Peyer's patch (tissue), 4 donors: ENCODE results near the gene HIBCH. TPM values are rescaled to one million over a fixed set of nuclear protein-coding genes. Genes with fewer than 3 reads are reported as not detected.

Experiments
- DNase-seq, 3 donors: peaks; one replicate each; pipeline ENCODE4 v3.0.0-alpha.2; 2017 to 2019
- H3K27ac ChIP-seq, 4 donors: fragments of 200-600 bp; sonication (generic); one replicate each; pipeline ENCODE4 v1.5.1; 2016 to 2019
- H3K27me3 ChIP-seq, 2 donors: fragments of 200-600 bp; sonication (generic); one replicate each; pipeline ENCODE4 v1.5.1; 2019
- H3K36me3 ChIP-seq, 3 donors: fragments of 200-600 bp; sonication (generic); one replicate each; pipeline ENCODE4 v1.5.1; 2016 to 2019
- H3K4me1 ChIP-seq, 4 donors: fragments of 200-600 bp; sonication (generic); one replicate each; pipeline ENCODE4 v1.5.1; 2016 to 2019
- H3K4me3 ChIP-seq, 4 donors: fragments of 200-600 bp; sonication (generic); 1 replicate in 3 of 4; 2 replicates in 1 of 4; pipeline ENCODE4 v1.5.1; 2016 to 2019; ENCODE audit warnings: mild to moderate bottlenecking in 1 of 4
- H3K9me3 ChIP-seq, 4 donors: fragments of 200-600 bp; sonication (generic); one replicate each; pipeline ENCODE4 v1.5.1; 2016 to 2019; ENCODE audit warnings: mild to moderate bottlenecking in 1 of 4
- POLR2A ChIP-seq, 2 donors: fragments of 450-650 bp; IDR thresholded peaks; one replicate each; pipeline ENCODE4 v1.5.1; 2017; ENCODE audit warnings: antibody characterized with exemption in 2 of 2, mild to moderate bottlenecking in 2 of 2, moderate library complexity in 2 of 2
- total RNA-seq, 4 donors: library from RNA; depleted of rRNA; stranded (reverse); fragments of >200 nt; gene quantifications; one replicate each; pipeline ENCODE4 v1.1.0, GENCODE V29; 2016
- TF ChIP-seq, protein P1 (sequence below), 6 experiments: fragments of 450-650 bp in 4 of 6; fragments of 200-600 bp in 2 of 6; sonication (generic) in 1 of 6; IDR thresholded peaks; one replicate each; pipeline ENCODE4 v1.5.1; 2017 to 2019; ENCODE audit warnings: antibody characterized with exemption in 6 of 6, mild to moderate bottlenecking in 3 of 6, moderate library complexity in 1 of 6

HIBCH gene
- total RNA-seq, 4 donors from 2014 or later = 20.0 to 38.8 (median 27.4) TPM

DNA sequence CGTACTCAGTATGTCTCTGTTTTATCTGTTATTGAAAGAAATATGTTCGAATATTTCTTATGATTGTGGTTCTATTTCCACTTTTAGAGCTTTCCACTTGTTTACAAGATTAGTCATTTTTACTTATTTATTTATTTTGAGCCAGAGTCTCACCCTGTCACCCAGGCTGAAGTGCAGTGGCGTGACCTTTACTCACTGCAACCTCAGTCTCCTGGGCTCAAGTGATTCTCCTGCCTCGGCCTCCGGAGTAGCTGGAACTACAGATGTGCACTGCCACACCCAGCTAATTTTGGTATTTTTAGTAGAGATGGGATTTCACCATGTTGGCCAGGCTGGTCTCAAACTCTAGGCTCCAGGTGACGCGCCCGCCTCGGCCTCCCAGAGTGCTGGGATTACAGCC, 53.3 kb downstream of the HIBCH start:
- Histone ChIP-seq H3K4me3 (no peak overlapping the region), H3K36me3 (no peaks in the 10 kb centered on the region), H3K9me3 (no peaks in the 10 kb centered on the region), H3K4me1 (no peaks in the 10 kb centered on the region), H3K27ac (no peak overlapping the region), H3K27me3 (no peaks in the 10 kb centered on the region)
- TF ChIP-seq, protein P1, sequence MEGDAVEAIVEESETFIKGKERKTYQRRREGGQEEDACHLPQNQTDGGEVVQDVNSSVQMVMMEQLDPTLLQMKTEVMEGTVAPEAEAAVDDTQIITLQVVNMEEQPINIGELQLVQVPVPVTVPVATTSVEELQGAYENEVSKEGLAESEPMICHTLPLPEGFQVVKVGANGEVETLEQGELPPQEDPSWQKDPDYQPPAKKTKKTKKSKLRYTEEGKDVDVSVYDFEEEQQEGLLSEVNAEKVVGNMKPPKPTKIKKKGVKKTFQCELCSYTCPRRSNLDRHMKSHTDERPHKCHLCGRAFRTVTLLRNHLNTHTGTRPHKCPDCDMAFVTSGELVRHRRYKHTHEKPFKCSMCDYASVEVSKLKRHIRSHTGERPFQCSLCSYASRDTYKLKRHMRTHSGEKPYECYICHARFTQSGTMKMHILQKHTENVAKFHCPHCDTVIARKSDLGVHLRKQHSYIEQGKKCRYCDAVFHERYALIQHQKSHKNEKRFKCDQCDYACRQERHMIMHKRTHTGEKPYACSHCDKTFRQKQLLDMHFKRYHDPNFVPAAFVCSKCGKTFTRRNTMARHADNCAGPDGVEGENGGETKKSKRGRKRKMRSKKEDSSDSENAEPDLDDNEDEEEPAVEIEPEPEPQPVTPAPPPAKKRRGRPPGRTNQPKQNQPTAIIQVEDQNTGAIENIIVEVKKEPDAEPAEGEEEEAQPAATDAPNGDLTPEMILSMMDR (IDR thresholded peaks at IDR 0.05) = no peak
- TF ChIP-seq POLR2A (IDR thresholded peaks at IDR 0.05) = no peak
- DNase-seq = no peak

DNA sequence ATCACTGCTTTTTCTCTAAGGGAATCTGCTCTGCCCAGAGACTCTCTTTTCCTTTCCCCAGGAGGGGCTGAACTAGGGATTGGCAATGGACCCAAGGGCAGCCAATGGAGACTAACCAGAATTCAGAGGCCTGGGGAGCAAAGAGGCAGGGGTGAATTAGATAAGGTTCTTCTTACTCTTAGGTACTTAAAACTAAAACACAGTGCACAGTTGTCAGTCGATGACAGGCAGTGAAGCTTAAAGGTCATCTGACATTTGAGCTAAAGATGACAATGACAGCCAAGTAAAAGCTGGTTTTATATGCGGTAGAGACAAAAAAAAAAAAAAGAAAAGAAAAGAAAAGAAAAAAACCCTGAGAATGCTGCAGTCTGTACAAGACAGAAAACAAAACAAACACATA, 57.8 kb downstream of the HIBCH start:
- no peak overlapping the region for H3K27ac ChIP-seq
- DNase-seq = no peak
- TF ChIP-seq POLR2A (IDR thresholded peaks at IDR 0.05) = no peak
- TF ChIP-seq, protein P1 (IDR thresholded peaks at IDR 0.05) = no peak
- no peaks in the 10 kb centered on the region for H3K9me3 ChIP-seq
- H3K4me1 ChIP-seq = no peaks in the 10 kb centered on the region
- no peak overlapping the region for H3K4me3 ChIP-seq
- H3K36me3 ChIP-seq = peaks cover 0 to 22% (median 0%) of the 10 kb centered on the region in 3 donors
- no peaks in the 10 kb centered on the region for H3K27me3 ChIP-seq

DNA sequence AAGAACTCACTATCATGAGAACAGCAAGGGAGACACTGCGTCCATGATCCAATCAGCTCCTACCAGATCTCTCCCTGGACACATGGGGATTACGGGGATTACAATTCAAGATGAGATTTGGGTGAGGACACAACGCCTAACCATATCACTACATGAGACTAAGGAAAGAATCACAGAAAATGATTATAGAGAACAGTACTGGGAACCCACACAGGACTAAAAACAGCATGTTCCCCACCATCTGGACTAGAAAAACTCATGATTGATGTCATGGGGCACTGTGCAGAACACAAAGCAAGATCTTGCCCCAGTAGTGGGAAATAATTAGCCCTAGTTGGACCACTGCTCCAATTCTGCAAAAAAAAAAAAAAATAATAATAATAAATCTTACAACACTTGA, 63.5 kb downstream of the HIBCH start:
- no peaks in the 10 kb centered on the region for H3K9me3 ChIP-seq
- no peak for DNase-seq
- no peaks in the 10 kb centered on the region for H3K27me3 ChIP-seq
- H3K4me3 ChIP-seq = no peak overlapping the region
- no peak overlapping the region for H3K27ac ChIP-seq
- H3K36me3 ChIP-seq = peaks cover 0 to 28% (median 0%) of the 10 kb centered on the region in 3 donors
- no peaks in the 10 kb centered on the region for H3K4me1 ChIP-seq
- TF ChIP-seq, protein P1 (IDR thresholded peaks at IDR 0.05) = no peak
- TF ChIP-seq POLR2A (IDR thresholded peaks at IDR 0.05) = no peak

DNA sequence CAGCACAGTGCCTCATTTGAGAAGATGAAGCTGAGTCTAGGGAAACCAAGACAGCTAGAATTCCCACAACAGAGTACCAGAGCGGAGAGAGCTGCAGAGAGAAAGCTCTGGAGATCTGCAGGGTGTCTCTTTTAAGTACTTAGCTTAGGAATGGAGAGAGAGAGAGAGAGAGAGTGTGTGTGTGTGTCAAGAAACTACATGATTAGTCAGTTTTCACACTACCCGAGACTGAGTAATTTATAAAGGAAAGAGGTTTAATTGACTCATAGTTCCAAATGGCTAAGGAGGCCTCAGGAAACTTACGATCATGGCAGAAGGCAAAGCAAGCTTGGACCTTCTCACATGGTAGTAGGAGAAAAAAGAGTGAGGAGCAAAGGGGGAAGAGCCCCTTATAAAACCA, 64.0 kb downstream of the HIBCH start:
- DNase-seq = no peak
- Histone ChIP-seq H3K27ac (no peak overlapping the region), H3K27me3 (no peaks in the 10 kb centered on the region), H3K36me3 (peaks cover 0 to 28% (median 0%) of the 10 kb centered on the region in 3 donors), H3K9me3 (no peaks in the 10 kb centered on the region), H3K4me1 (no peaks in the 10 kb centered on the region), H3K4me3 (no peak overlapping the region)
- TF ChIP-seq, protein P1 (IDR thresholded peaks at IDR 0.05) = no peak
- TF ChIP-seq POLR2A (IDR thresholded peaks at IDR 0.05) = no peak

DNA sequence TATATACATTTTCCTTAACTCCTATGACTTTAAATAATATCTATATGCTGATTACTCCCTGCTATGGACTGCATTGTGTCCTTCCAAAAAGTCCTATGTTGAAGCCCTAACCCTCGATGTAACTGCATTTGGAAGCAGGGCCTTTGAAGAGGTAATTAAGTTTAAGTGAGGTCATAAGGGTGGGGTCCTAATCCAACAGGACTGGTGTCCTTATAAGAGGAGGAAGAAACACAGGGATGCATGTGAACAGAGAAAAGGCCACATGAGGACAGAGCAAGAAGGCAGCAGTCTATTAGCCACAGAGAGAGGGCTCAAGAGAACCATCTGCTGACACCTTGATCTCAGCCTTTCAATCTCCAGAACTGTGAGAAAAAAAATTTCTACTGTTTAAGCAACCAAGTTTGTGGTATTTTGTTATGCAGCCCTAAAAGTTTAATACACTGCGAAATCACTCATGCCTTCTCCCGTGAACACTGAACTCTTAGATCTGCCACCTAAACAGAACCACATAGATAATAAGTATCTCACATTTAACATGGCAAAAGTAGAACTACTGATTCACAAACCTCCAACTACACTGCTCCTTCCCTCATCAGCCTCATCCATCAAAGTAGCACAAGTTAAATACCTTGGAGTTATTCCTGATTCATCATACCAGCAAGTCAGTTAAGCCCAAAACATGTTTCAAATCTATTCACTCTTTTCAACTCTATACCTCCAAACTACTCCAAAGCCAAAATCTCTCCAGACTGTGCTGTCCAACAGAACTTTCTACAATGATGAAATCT, 65.4 kb downstream of the HIBCH start:
- Histone ChIP-seq H3K9me3 (no peaks in the 10 kb centered on the region), H3K4me1 (no peaks in the 10 kb centered on the region), H3K36me3 (peaks cover 0 to 25% (median 0%) of the 10 kb centered on the region in 3 donors), H3K27ac (no peak overlapping the region), H3K27me3 (no peaks in the 10 kb centered on the region), H3K4me3 (no peak overlapping the region)
- no peak for DNase-seq
- TF ChIP-seq, protein P1 (IDR thresholded peaks at IDR 0.05) = no peak
- TF ChIP-seq POLR2A (IDR thresholded peaks at IDR 0.05) = no peak
